ENCODE results near the gene SPIRE2.

Gene SPIRE2

DNA sequence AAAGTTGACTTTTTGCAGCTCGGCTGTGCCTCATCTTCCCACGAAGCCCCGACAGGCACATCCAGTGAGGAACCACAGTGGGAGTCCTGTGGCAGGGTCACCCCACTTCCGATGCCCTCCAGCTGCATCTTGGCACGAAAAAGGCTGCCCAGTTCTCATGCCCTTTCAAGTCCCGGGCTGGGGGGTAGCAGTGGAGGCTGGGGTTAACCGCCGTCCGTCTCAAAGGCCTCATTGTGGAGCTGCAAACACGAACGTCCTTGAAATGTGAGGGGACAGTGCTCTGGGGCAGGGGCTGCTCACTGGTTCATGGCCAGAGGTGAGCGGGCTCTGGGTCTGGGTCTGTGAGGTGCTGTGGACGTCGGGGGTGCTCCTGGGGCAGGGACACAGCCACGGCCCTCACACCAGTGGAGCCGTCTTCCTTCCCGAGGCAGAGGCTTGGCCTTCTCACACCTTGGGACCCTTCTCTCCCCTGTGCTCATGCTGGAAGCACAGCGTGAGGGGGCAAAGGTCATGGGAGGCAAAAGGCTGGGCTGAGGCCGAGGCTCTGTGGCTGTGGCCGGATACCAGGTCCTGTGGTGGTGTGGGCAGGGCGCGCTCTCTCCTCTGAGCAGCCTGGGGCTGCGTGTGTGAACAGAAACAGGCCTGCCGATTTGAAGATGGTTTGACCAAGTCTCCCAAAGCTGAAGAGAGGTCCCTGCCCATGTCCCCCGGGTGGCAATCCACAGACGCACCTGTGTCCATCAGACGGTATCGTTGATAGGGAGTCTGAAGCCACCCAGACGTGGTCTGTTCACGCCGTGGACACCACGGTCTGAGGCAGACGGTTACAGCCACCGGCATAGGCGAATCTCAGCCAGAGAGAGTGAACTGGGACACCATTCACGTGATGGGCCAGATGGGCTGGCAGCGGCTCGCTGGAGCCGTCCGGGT, 87.3 kb downstream of the SPIRE2 start:
- DNase-seq = no peak

DNA sequence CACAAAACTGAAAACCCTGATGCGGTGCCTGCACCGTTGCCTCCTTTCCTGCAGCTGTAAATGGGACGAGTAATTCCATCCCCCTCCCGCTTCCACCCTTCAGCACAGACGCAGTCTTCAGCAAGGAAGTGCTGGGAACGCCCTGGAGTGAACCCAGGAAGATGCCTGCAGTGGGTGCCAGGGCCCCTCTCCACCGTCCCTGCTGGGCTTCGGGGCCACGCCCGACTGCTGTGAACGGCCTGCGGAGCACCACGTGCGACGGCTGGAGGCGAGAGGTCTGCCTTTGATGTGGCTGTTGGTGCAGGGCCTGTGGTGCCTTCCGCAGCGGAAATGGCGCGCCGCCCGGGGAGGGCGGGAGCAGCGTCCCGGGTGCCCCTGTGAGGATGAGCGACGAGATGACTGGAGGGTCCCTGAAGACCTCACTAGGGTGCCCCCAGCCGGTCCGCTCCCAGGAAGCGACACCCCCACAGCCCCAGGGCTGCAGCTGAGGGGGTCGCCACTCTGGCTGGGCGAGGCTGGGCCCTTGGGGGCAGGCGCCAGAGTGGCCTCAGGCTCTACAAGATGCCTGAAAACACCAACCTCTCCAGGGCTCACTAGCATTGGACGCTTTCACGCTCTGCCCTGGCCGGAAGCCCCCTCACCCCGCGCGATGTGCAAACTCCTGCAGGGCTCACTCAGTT, 89.6 kb downstream of the SPIRE2 start:
- DNase-seq = peak; percentile 61

DNA sequence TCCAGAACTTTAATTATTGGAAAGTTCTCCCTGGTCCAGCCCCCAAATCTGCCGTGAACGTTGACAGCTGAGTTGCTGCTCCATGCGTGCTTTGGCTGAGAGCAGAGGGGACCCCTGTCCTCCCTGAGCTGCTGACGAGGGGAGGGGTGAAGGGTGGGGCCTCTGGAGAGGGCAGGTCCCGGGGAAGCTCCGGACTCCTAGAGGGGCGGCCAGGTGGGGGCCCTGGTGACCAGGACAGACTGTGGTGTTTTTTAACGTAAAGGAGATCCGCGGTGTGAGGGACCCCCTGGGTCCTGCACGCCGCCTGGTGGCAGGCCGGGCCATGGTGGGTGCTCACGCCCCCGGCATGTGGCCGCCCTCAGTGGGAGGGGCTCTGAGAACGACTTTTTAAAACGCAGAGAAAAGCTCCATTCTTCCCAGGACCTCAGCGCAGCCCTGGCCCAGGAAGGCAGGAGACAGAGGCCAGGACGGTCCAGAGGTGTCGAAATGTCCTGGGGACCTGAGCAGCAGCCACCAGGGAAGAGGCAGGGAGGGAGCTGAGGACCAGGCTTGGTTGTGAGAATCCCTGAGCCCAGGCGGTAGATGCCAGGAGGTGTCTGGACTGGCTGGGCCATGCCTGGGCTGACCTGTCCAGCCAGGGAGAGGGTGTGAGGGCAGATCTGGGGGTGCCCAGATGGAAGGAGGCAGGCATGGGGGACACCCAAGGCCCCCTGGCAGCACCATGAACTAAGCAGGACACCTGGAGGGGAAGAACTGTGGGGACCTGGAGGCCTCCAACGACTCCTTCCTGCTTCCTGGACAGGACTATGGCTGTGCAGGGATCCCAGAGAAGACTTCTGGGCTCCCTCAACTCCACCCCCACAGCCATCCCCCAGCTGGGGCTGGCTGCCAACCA, 90.4 kb downstream of the SPIRE2 start, which contains the start of gene MC1R:
Gene MC1R, plus strand, starts transcription at position 410 of the 895 bp plus-strand sequence. Its CDS starts 397 bp downstream, at position 807.
- no peak for DNase-seq

DNA sequence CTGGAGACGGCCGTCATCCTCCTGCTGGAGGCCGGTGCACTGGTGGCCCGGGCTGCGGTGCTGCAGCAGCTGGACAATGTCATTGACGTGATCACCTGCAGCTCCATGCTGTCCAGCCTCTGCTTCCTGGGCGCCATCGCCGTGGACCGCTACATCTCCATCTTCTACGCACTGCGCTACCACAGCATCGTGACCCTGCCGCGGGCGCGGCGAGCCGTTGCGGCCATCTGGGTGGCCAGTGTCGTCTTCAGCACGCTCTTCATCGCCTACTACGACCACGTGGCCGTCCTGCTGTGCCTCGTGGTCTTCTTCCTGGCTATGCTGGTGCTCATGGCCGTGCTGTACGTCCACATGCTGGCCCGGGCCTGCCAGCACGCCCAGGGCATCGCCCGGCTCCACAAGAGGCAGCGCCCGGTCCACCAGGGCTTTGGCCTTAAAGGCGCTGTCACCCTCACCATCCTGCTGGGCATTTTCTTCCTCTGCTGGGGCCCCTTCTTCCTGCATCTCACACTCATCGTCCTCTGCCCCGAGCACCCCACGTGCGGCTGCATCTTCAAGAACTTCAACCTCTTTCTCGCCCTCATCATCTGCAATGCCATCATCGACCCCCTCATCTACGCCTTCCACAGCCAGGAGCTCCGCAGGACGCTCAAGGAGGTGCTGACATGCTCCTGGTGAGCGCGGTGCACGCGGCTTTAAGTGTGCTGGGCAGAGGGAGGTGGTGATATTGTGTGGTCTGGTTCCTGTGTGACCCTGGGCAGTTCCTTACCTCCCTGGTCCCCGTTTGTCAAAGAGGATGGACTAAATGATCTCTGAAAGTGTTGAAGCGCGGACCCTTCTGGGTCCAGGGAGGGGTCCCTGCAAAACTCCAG, 91.5 kb downstream of the SPIRE2 start:
- no peak for DNase-seq

DNA sequence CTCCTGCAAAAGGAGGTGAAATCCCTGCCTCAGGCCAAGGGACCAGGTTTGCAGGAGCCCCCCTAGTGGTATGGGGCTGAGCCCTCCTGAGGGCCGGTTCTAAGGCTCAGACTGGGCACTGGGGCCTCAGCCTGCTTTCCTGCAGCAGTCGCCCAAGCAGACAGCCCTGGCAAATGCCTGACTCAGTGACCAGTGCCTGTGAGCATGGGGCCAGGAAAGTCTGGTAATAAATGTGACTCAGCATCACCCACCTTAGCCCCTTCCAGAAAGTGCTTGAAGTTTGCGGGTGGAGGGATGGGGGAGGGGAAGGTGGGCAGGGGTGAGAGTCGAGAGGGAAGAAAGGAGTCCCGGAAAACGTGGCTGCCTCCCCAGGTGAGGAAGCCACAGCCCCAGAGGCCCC, 92.4 kb downstream of the SPIRE2 start:
- DNase-seq = no peak

Data from T-helper 9 cell (primary cell).